OCI-LY7 (cell line): ENCODE results near the gene AK5. TPM values are rescaled to one million over a fixed set of nuclear protein-coding genes. Genes with fewer than 3 reads are reported as not detected.
A peak's percentile ranks its signal among the peaks of the same experiment; 100 is the strongest.
"Not testable (repeated sequence)": the region's sequence is repeated elsewhere in the genome, so short reads cannot be mapped to it uniquely, and the experiment has no call there.

ENCODE experiments used
- BruUV-seq: library from RNA; stranded (reverse); fragments of 400-500 nt; replicated peaks from 2 replicates; lab custom pipeline; 2021; lab: Mats Ljungman, UMichigan
- CTCF ChIA-PET: fragments of 300-600 bp; sonication (Branson Sonifier 250); formaldehyde crosslinking; loops from one replicate; lab custom pipeline; 2022; ENCODE audit warnings: antibody characterized with exemption; ENCODE audit not compliant: unreplicated experiment; lab: Charles Lee
- POLR2A ChIA-PET: fragments of 300-600 bp; sonication (Branson Sonifier 250); formaldehyde crosslinking; loops from one replicate; lab custom pipeline; 2022; ENCODE audit warnings: antibody characterized with exemption; lab: Charles Lee
- DNase-seq: peaks from one replicate; pipeline ENCODE4 v3.0.0-alpha.2; 2015; ENCODE audit warnings: low spot score
- H2AFZ ChIP-seq: fragments of 200-600 bp; sonication (generic), shearing (Covaris generic); 2 replicates; pipeline ENCODE4 v1.6.1; 2014; ENCODE audit warnings: mild to moderate bottlenecking, antibody characterized with exemption, low read length, moderate library complexity
- H3K27ac ChIP-seq: fragments of 200-600 bp; sonication (generic); 2 replicates; pipeline ENCODE4 v1.5.1; 2014; ENCODE audit warnings: mixed run types, low read depth, mild to moderate bottlenecking, moderate library complexity, low read length, inconsistent platforms; ENCODE audit not compliant: poor library complexity, severe bottlenecking
- H3K36me3 ChIP-seq: fragments of 200-600 bp; sonication (generic); 2 replicates; pipeline ENCODE4 v1.6.1; 2014; ENCODE audit warnings: mild to moderate bottlenecking, antibody characterized with exemption, low read length, moderate library complexity, mixed read lengths; ENCODE audit not compliant: insufficient read depth
- H3K4me1 ChIP-seq: fragments of 200-600 bp; sonication (generic); 2 replicates; pipeline ENCODE4 v1.5.1; 2014; ENCODE audit warnings: mild to moderate bottlenecking, low read length; ENCODE audit not compliant: insufficient read depth, poor library complexity, severe bottlenecking
- H3K4me2 ChIP-seq: fragments of 200-600 bp; sonication (generic); 2 replicates; pipeline ENCODE4 v1.6.1; 2014; ENCODE audit warnings: mild to moderate bottlenecking, low read length
- H3K4me3 ChIP-seq: fragments of 200-600 bp; sonication (generic); 2 replicates; pipeline ENCODE4 v1.5.1; 2014; ENCODE audit warnings: mild to moderate bottlenecking, low read depth, low read length; ENCODE audit not compliant: poor library complexity, severe bottlenecking
- H3K79me2 ChIP-seq: fragments of 200-600 bp; sonication (generic); 2 replicates; pipeline ENCODE4 v1.6.1; 2016; ENCODE audit warnings: low read depth, mild to moderate bottlenecking, low read length, moderate library complexity, mixed read lengths; ENCODE audit not compliant: insufficient read depth
- H3K9me2 ChIP-seq: fragments of 200-600 bp; sonication (generic); 2 replicates; pipeline ENCODE4 v1.6.1; 2016; ENCODE audit warnings: mild to moderate bottlenecking, low read length, mixed read lengths; ENCODE audit not compliant: insufficient read depth
- H3K9me3 ChIP-seq: fragments of 200-600 bp; sonication (generic); 2 replicates; pipeline ENCODE4 v1.6.1; 2014; ENCODE audit warnings: mild to moderate bottlenecking, mixed run types, low read length, mixed read lengths
- H4K20me1 ChIP-seq: fragments of 200-600 bp; sonication (generic); 2 replicates; pipeline ENCODE4 v1.6.1; 2014; ENCODE audit warnings: mild to moderate bottlenecking, antibody characterized with exemption, low read length, moderate library complexity, mixed read lengths; ENCODE audit not compliant: insufficient read depth
- EZH2phosphoT487 ChIP-seq: fragments of 200-600 bp; sonication (generic); IDR thresholded peaks from 2 replicates; pipeline ENCODE4 v1.6.1; 2018; ENCODE audit warnings: low read depth, borderline replicate concordance, mild to moderate bottlenecking, mixed run types, antibody characterized with exemption, low read length, moderate library complexity, mixed read lengths
- intact Hi-C: fragments of 100-400 bp; cut with micrococcal nuclease; formaldehyde crosslinking; loops from one replicate; pipeline ENCODE4 v1.10.0; 2022; ENCODE audit not compliant: unreplicated experiment
- total RNA-seq, 2 experiments: library from RNA; depleted of rRNA in 1 of 2; stranded (reverse); fragments of >200 nt in 1 of 2; shearing (Covaris generic) in 1 of 2; gene quantifications; 2 replicates each; pipeline ENCODE4 v1.2.3, GENCODE V29; 2014 to 2022
- TF ChIP-seq, protein P1 (sequence below): fragments of 200-600 bp; sonication (generic); conservative IDR thresholded peaks from 2 replicates; pipeline ENCODE4 v1.5.1; 2014; ENCODE audit warnings: mild to moderate bottlenecking, antibody characterized with exemption, low read length, moderate library complexity, mixed read lengths

AK5 gene
- total RNA-seq, 2 experiments from 2014 or later = not detected

DNA sequence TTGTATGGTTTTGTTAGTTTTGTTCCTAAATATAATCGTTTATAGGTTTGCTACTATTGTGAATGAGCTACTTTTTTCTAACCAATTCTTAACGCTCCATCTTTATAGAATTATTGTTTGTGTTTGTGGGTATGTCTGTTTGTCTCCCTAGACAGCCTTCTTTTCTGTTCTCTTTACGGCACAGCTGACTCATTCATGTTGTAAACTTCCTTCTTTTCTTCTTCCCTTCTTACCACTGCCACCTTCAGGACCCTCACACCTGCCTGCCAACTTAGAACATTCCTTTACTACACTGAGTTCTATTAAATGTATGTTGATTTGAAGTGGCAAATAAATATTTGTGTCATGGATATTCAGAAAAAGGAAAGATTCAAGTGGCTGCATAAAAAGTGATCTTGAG is 29.1 kb downstream of the AK5 start:
- BruUV-seq = no TSS peak
- Histone ChIP-seq H3K79me2 (no peaks in the 10 kb centered on the region), H3K4me3 (no peak overlapping the region), H3K9me2 (no peaks in the 10 kb centered on the region), H2AFZ (no peak overlapping the region), H4K20me1 (no peaks in the 10 kb centered on the region), H3K9me3 (no peaks in the 10 kb centered on the region), H3K4me1 (peaks cover 12% of the 10 kb centered on the region), H3K36me3 (no peaks in the 10 kb centered on the region), H3K27ac (no peak overlapping the region), H3K4me2 (no peak overlapping the region)
- peak; percentile 10 for DNase-seq
- TF ChIP-seq EZH2phosphoT487 = no peak
- TF ChIP-seq, protein P1, sequence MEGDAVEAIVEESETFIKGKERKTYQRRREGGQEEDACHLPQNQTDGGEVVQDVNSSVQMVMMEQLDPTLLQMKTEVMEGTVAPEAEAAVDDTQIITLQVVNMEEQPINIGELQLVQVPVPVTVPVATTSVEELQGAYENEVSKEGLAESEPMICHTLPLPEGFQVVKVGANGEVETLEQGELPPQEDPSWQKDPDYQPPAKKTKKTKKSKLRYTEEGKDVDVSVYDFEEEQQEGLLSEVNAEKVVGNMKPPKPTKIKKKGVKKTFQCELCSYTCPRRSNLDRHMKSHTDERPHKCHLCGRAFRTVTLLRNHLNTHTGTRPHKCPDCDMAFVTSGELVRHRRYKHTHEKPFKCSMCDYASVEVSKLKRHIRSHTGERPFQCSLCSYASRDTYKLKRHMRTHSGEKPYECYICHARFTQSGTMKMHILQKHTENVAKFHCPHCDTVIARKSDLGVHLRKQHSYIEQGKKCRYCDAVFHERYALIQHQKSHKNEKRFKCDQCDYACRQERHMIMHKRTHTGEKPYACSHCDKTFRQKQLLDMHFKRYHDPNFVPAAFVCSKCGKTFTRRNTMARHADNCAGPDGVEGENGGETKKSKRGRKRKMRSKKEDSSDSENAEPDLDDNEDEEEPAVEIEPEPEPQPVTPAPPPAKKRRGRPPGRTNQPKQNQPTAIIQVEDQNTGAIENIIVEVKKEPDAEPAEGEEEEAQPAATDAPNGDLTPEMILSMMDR = peak; percentile 44
- POLR2A ChIA-PET = no interaction called here
- CTCF ChIA-PET = no interaction called here
- intact Hi-C loops = no loop called here

DNA sequence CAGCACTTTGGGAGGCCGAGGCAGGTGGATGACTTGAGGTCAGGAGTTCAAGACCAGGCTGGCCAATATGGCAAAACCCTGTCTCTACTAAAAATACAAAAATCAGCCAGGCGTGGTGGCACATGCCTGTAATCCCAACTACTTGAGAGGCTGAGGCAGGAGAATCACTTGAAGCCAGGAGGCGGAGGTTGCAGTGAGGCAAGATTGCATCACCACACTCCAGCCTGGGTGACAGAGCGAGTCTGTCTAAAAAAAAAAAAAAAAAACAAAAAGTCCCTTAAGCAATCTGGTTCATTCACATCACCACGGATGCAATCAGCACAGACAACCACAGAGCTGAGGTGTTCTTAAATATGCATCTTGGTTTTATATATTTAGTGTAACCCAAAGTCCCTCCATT is 30.5 kb downstream of the AK5 start:
- H2AFZ ChIP-seq, CTCF ChIA-PET, H3K9me3 ChIP-seq, DNase-seq, H3K4me3 ChIP-seq, BruUV-seq, H3K9me2 ChIP-seq, H3K4me2 ChIP-seq, intact Hi-C loops, H3K36me3 ChIP-seq, H3K79me2 ChIP-seq, H4K20me1 ChIP-seq, H3K27ac ChIP-seq: not testable (repeated sequence)
- POLR2A ChIA-PET = interaction anchor here (0.7 kb wide), 1 partner anchor 905 kb away, joined by 3 read pairs; no protein-coding TSS in a partner anchor
- peaks cover 12% of the 10 kb centered on the region for H3K4me1 ChIP-seq

DNA sequence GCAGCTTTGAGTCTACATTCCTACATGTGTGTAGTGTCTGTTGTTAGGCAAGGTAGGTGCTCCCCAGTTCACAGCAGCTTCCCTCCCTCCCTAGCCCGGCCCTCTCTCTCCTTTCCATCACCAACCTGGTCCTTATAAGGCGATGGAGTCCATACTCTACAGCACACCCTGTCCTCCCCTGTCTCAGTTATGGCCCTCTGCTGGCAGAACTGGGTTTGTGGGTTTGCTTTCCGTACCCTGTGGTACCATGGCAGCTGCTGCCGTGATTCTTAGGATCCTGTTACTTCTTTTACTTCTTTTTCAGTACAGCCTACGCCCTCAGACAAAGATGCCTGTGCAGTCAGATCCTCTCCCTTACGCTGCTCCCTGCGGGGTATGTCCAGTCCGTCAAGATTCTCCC is 31.7 kb downstream of the AK5 start:
- Histone ChIP-seq H4K20me1 (no peaks in the 10 kb centered on the region), H3K9me3 (no peaks in the 10 kb centered on the region), H3K36me3 (no peaks in the 10 kb centered on the region), H2AFZ (no peak overlapping the region), H3K9me2 (no peaks in the 10 kb centered on the region), H3K79me2 (no peaks in the 10 kb centered on the region), H3K4me3 (no peak overlapping the region), H3K27ac (no peak overlapping the region), H3K4me2 (no peak overlapping the region), H3K4me1 (peaks cover 12% of the 10 kb centered on the region)
- peak; percentile 36 for DNase-seq
- TF ChIP-seq, protein P1 = peak; percentile 68
- no peak for TF ChIP-seq EZH2phosphoT487
- no TSS peak for BruUV-seq
- ChIA-PET POLR2A (interaction anchor here (0.8 to 1.3 kb wide), 2 partner anchors 23 to 124 kb away, joined by 3 read pairs; no protein-coding TSS in a partner anchor), CTCF (no interaction called here)
- intact Hi-C loops = no loop called here
